ENCODE data around the gene CNST.
"Not testable (repeated sequence)": the region's sequence is repeated elsewhere in the genome, so short reads cannot be mapped to it uniquely, and the experiment has no call there.

CNST gene

GRCh38 chr1:246708166-246708565 lies 141.9 kb downstream of the CNST start:
- DNase-seq (ENCODE audit: low read depth in 2 of 2) = no peak

- DNase-seq (ENCODE audit: low read depth in 2 of 2) = no peak
These were observed 142.9 kb downstream of the CNST start for GRCh38 chr1:246709196-246709595.

GRCh38 chr1:246709835-246710234 lies 143.6 kb downstream of the CNST start:
- no peak for DNase-seq (ENCODE audit: low read depth in 2 of 2)

GRCh38 chr1:246711548-246712003 lies 145.3 kb downstream of the CNST start:
- no peak for DNase-seq (ENCODE audit: low read depth in 2 of 2)

GRCh38 chr1:246712428-246712827 lies 146.2 kb downstream of the CNST start:
- not testable (repeated sequence) for DNase-seq (ENCODE audit: low read depth in 2 of 2)
